ENCODE data around the gene SERGEF.

DNA sequence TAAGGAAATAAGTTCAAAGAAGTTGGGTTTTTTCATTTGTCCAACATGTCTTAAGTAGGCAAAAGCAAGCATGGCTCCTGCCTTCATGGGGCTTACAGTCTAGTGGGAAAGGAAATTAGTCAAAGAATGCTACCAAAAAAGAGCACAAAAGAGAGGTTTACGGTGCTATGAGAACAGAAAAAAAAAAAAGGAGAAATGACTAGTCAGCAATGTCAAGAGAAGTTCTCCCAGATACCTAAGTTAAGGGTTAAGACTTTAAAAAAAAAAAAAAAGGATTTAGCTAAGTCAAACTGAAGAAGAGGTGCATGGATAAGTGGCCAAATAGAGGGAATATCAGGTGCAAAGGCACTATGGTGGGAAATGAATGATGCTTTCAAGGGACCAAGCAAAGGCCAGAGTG is 29.3 kb downstream of the SERGEF start:
- TF ChIP-seq POLR2A (IDR thresholded peaks at IDR 0.05), result no peak
- TF ChIP-seq, protein P1, sequence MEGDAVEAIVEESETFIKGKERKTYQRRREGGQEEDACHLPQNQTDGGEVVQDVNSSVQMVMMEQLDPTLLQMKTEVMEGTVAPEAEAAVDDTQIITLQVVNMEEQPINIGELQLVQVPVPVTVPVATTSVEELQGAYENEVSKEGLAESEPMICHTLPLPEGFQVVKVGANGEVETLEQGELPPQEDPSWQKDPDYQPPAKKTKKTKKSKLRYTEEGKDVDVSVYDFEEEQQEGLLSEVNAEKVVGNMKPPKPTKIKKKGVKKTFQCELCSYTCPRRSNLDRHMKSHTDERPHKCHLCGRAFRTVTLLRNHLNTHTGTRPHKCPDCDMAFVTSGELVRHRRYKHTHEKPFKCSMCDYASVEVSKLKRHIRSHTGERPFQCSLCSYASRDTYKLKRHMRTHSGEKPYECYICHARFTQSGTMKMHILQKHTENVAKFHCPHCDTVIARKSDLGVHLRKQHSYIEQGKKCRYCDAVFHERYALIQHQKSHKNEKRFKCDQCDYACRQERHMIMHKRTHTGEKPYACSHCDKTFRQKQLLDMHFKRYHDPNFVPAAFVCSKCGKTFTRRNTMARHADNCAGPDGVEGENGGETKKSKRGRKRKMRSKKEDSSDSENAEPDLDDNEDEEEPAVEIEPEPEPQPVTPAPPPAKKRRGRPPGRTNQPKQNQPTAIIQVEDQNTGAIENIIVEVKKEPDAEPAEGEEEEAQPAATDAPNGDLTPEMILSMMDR (IDR thresholded peaks at IDR 0.05), result no peak

Data from tibial nerve (tissue), 3 donors.